B cell (primary cell): ENCODE data around the gene SSBP3. TPM values are rescaled to one million over a fixed set of nuclear protein-coding genes. Genes with fewer than 3 reads are reported as not detected.

Source experiments
- ATAC-seq: fragments of 200-7000 bp; cut with Tn5 transposase; one replicate; pipeline ENCODE4 v1.10.0; 2021; ENCODE audit warnings: low read depth, mild to moderate bottlenecking, moderate number of reproducible peaks, moderate library complexity
- CTCF ChIA-PET: fragments of 350-600 bp; sonication (Branson Sonifier 250); formaldehyde crosslinking; loops from one replicate; lab custom pipeline; 2021; ENCODE audit warnings: antibody characterized with exemption, inconsistent platforms; lab: Charles Lee
- POLR2A ChIA-PET: fragments of 350-600 bp; sonication (Branson Sonifier 250); formaldehyde crosslinking; loops from one replicate; lab custom pipeline; 2021; ENCODE audit warnings: antibody characterized with exemption; lab: Charles Lee
- DNase-seq: peaks from one replicate; pipeline ENCODE4 v3.0.0; 2013
- H2AFZ ChIP-seq: 2 replicates; pipeline ENCODE4 v1.6.1; 2012; ENCODE audit warnings: mild to moderate bottlenecking, low read depth, low read length; ENCODE audit not compliant: insufficient read depth, poor library complexity, severe bottlenecking
- H3K27ac ChIP-seq, 2 donors: 1 replicate in 1 of 2; 2 replicates in 1 of 2; pipeline ENCODE4 v1.5.1; 2012 to 2013; ENCODE audit warnings: low read length in 2 of 2, mild to moderate bottlenecking in 2 of 2, moderate library complexity in 1 of 2
- H3K27me3 ChIP-seq, 4 experiments: fragments of 200-600 bp in 1 of 4; sonication (generic) in 1 of 4; replicated peaks in 1 of 4; 1 replicate in 2 of 4; 2 replicates in 2 of 4; pipeline versions ENCODE4 v1.6.1 to v1.7.0; 2013 to 2016; ENCODE audit warnings: low read length in 3 of 4, mild to moderate bottlenecking in 2 of 4, mixed read lengths in 1 of 4, moderate library complexity in 1 of 4; ENCODE audit not compliant: insufficient read depth in 4 of 4, control insufficient read depth in 3 of 4; ENCODE audit errors: control extremely low read depth in 1 of 4
- H3K36me3 ChIP-seq, 2 experiments: replicated peaks in 1 of 2; 1 replicate in 1 of 2; 2 replicates in 1 of 2; pipeline versions ENCODE4 v1.6.1 to v1.7.1; 2013; ENCODE audit warnings: low read length in 1 of 2; ENCODE audit not compliant: insufficient read depth in 2 of 2, control insufficient read depth in 1 of 2; ENCODE audit errors: control extremely low read depth in 1 of 2, extremely low read depth in 1 of 2
- H3K4me1 ChIP-seq, 2 donors: fragments of 200-600 bp in 1 of 2; sonication (generic) in 1 of 2; 1 replicate in 1 of 2; 2 replicates in 1 of 2; pipeline versions ENCODE4 v1.5.1 to v1.6.1; 2013 to 2017; ENCODE audit warnings: low read length in 2 of 2; ENCODE audit not compliant: control insufficient read depth in 2 of 2, insufficient read depth in 2 of 2
- H3K4me2 ChIP-seq: replicated peaks from 2 replicates; pipeline ENCODE3; 2012; ENCODE audit warnings: mild to moderate bottlenecking, low read depth, low read length; ENCODE audit not compliant: poor library complexity, severe bottlenecking
- H3K4me3 ChIP-seq, 5 experiments: fragments of 200-600 bp in 1 of 5; sonication (generic) in 1 of 5; 1 replicate in 3 of 5; 2 replicates in 2 of 5; pipeline versions ENCODE4 v1.5.1 to v1.7.0; 2011 to 2016; ENCODE audit warnings: low read length in 4 of 5, mild to moderate bottlenecking in 4 of 5, low read depth in 2 of 5, control low read depth in 1 of 5, moderate library complexity in 1 of 5; ENCODE audit not compliant: insufficient read depth in 1 of 5; ENCODE audit errors: control extremely low read depth in 1 of 5, extremely low read depth in 1 of 5
- H3K79me2 ChIP-seq: fragments of 200-600 bp; sonication (generic); one replicate; pipeline ENCODE4 v1.6.0; 2016; ENCODE audit warnings: low read length; ENCODE audit not compliant: control insufficient read depth, insufficient read depth
- H3K9ac ChIP-seq: fragments of 200-600 bp; sonication (generic); 2 replicates; pipeline ENCODE4 v1.6.1; 2017; ENCODE audit warnings: mild to moderate bottlenecking, low read length, moderate library complexity
- H3K9me3 ChIP-seq, 3 donors: one replicate each; pipeline versions ENCODE4 v1.6.1 to v1.7.1; 2013; ENCODE audit warnings: low read length in 2 of 3; ENCODE audit not compliant: control insufficient read depth in 2 of 3, insufficient read depth in 1 of 3; ENCODE audit errors: control extremely low read depth in 1 of 3
- H4K20me1 ChIP-seq: 2 replicates; pipeline ENCODE4 v1.6.0; 2012; ENCODE audit warnings: mild to moderate bottlenecking, low read length; ENCODE audit not compliant: insufficient read depth, control insufficient read depth, poor library complexity, severe bottlenecking
- H3K27ac Mint-ChIP-seq: one replicate; pipeline ENCODE4 v1.8.0; 2021; ENCODE audit warnings: mixed read lengths
- H3K27me3 Mint-ChIP-seq: one replicate; pipeline ENCODE4 v1.8.0; 2021; ENCODE audit warnings: mixed read lengths
- H3K4me1 Mint-ChIP-seq: one replicate; pipeline ENCODE4 v1.8.0; 2021; ENCODE audit warnings: mixed read lengths
- H3K4me3 Mint-ChIP-seq: one replicate; pipeline ENCODE4 v1.8.0; 2021; ENCODE audit warnings: mixed read lengths
- H3K9me3 Mint-ChIP-seq: one replicate; pipeline ENCODE4 v1.8.0; 2022; ENCODE audit warnings: mixed read lengths; ENCODE audit not compliant: insufficient read depth
- CTCF ChIP-seq: fragments of 200-600 bp; IDR thresholded peaks from one replicate; pipeline ENCODE4 v1.8.0; 2022; ENCODE audit warnings: antibody characterized with exemption, mild to moderate bottlenecking
- EZH2 ChIP-seq: IDR thresholded peaks from 2 replicates; pipeline ENCODE4 v1.6.1; 2012; ENCODE audit warnings: borderline replicate concordance, low read depth, mild to moderate bottlenecking, moderate library complexity, low read length; ENCODE audit not compliant: insufficient read depth, poor library complexity, severe bottlenecking
- WGBS: methylation state at CpG from one replicate; pipeline ENCODE4 v1.1.5; 2013; ENCODE audit warnings: missing lambda C conversion rate; ENCODE audit not compliant: insufficient coverage; 5-methylcytosine and 5-hydroxymethylcytosine counted together
- intact Hi-C: fragments of 100-400 bp; cut with micrococcal nuclease; formaldehyde crosslinking; loops from one replicate; pipeline ENCODE4 v1.10.0; 2022
- polyA plus RNA-seq: library from polyadenylated mRNA; depleted of rRNA; stranded (reverse); fragments of >200 nt; gene quantifications from 2 replicates; pipeline ENCODE4 v1.2.3, GENCODE V29; 2012
- total RNA-seq, 2 donors: library from RNA; stranded (reverse); fragments of 120-200 nt in 1 of 2; gene quantifications; 1 replicate in 1 of 2; 2 replicates in 1 of 2; pipeline versions ENCODE4 v1.2.3 to v1.2.4, GENCODE V29; 2013 to 2022

SSBP3 gene
- total and polyA plus RNA-seq, 2 donors (not counting 1 experiment from before 2014, with no cell fraction given) = 16.9 to 30.7 TPM

- DNase-seq (no peak), ATAC-seq (no peak)
- peaks cover 0 to 5% (median 0%) of the 10 kb centered on the region in 4 experiments for H3K27me3 ChIP-seq
- no peak overlapping the region for H3K4me2 ChIP-seq
- peaks cover 15% of the 10 kb centered on the region for H4K20me1 ChIP-seq
- H3K27me3 Mint-ChIP-seq = no peaks in the 10 kb centered on the region
- H3K79me2 ChIP-seq = peaks cover 13% of the 10 kb centered on the region
- H3K9me3 Mint-ChIP-seq = no peaks in the 10 kb centered on the region
- H3K4me1 Mint-ChIP-seq = peaks cover 22% of the 10 kb centered on the region
- ChIA-PET CTCF (no interaction called here), POLR2A (no interaction called here)
- H3K4me3 ChIP-seq = no peak overlapping the region
- no peak overlapping the region for H2AFZ ChIP-seq
- intact Hi-C loops = loop anchor here (10.0 kb wide), 1 partner anchor 813 kb away; the partner anchor contains the start of gene USP24
- H3K9me3 ChIP-seq = no peaks in the 10 kb centered on the region
- no peak overlapping the region for H3K27ac Mint-ChIP-seq
- TF ChIP-seq CTCF = no peak
- TF ChIP-seq EZH2 = no peak
- H3K9ac ChIP-seq = no peak overlapping the region
- no peak overlapping the region for H3K4me3 Mint-ChIP-seq
- H3K4me1 ChIP-seq = peaks cover 17 to 18% of the 10 kb centered on the region in 2 donors
- no CpG with 5 or more reads among the region's 6 CpGs for WGBS
- H3K36me3 ChIP-seq = peaks cover 1 to 36% of the 10 kb centered on the region in 2 experiments
- H3K27ac ChIP-seq = no peak overlapping the region
Observed at GRCh38 chr1:54401799-54402198, 4.4 kb downstream of the SSBP3 start.

GRCh38 chr1:54400329-54400728, 5.9 kb downstream of the SSBP3 start:
- H3K79me2 ChIP-seq = peaks cover 11% of the 10 kb centered on the region
- no peak overlapping the region for H2AFZ ChIP-seq
- TF ChIP-seq EZH2 = no peak
- TF ChIP-seq CTCF = no peak
- H3K27ac Mint-ChIP-seq = no peak overlapping the region
- no peaks in the 10 kb centered on the region for H3K9me3 Mint-ChIP-seq
- no peak overlapping the region for H3K27ac ChIP-seq
- no peaks in the 10 kb centered on the region for H3K9me3 ChIP-seq
- H3K4me3 Mint-ChIP-seq = no peak overlapping the region
- H3K27me3 Mint-ChIP-seq = no peaks in the 10 kb centered on the region
- ChIA-PET POLR2A (no interaction called here), CTCF (no interaction called here)
- H3K9ac ChIP-seq = no peak overlapping the region
- H3K4me3 ChIP-seq = no peak overlapping the region
- peaks cover 15% of the 10 kb centered on the region for H4K20me1 ChIP-seq
- H3K36me3 ChIP-seq = peaks cover 1 to 36% of the 10 kb centered on the region in 2 experiments
- DNase-seq (no peak), ATAC-seq (no peak)
- H3K4me1 Mint-ChIP-seq = peaks cover 22% of the 10 kb centered on the region
- 73% methylated on average over 2 of the region's 2 CpGs for WGBS
- peaks cover 17% of the 10 kb centered on the region in 2 donors for H3K4me1 ChIP-seq
- no peak overlapping the region for H3K4me2 ChIP-seq
- peaks cover 0 to 4% (median 0%) of the 10 kb centered on the region in 4 experiments for H3K27me3 ChIP-seq
- intact Hi-C loops = loop anchor here (10.0 kb wide), 1 partner anchor 814 kb away; the partner anchor contains the start of gene USP24
